Tibial nerve (tissue), 4 donors: ENCODE data around the gene GPR78. TPM values are rescaled to one million over a fixed set of nuclear protein-coding genes. Genes with fewer than 3 reads are reported as not detected.

Experiments
- DNase-seq, 2 donors: peaks; one replicate each; pipeline ENCODE4 v3.0.0-alpha.2; 2019; ENCODE audit warnings: low spot score in 2 of 2
- H3K27ac ChIP-seq, 4 donors: fragments of 200-600 bp; sonication (generic) in 3 of 4; one replicate each; pipeline ENCODE4 v1.5.1; 2017 to 2019; ENCODE audit warnings: mild to moderate bottlenecking in 1 of 4
- H3K27me3 ChIP-seq, 2 donors: fragments of 200-600 bp; sonication (generic) in 1 of 2; one replicate each; pipeline versions ENCODE4 v1.5.1 to v1.6.0; 2017 to 2019
- H3K36me3 ChIP-seq, 3 donors: fragments of 200-600 bp; sonication (generic); one replicate each; pipeline ENCODE4 v1.5.1; 2018 to 2019
- H3K4me1 ChIP-seq, 4 donors: fragments of 200-600 bp; sonication (generic) in 3 of 4; one replicate each; pipeline ENCODE4 v1.5.1; 2017 to 2019
- H3K4me3 ChIP-seq, 4 donors: fragments of 200-600 bp; sonication (generic) in 3 of 4; one replicate each; pipeline ENCODE4 v1.5.1; 2017 to 2019; ENCODE audit warnings: mild to moderate bottlenecking in 1 of 4, moderate library complexity in 1 of 4
- H3K9me3 ChIP-seq, 4 donors: fragments of 200-600 bp; sonication (generic) in 3 of 4; one replicate each; pipeline ENCODE4 v1.5.1; 2017 to 2019
- CTCF ChIP-seq, 5 experiments: fragments of 200-600 bp in 3 of 5; fragments of 450-650 bp in 2 of 5; sonication (generic) in 3 of 5; IDR thresholded peaks; one replicate each; pipeline ENCODE4 v1.5.1; 2016 to 2019; ENCODE audit warnings: antibody characterized with exemption in 5 of 5, mild to moderate bottlenecking in 3 of 5, moderate library complexity in 2 of 5
- EP300 ChIP-seq, 2 donors: sonication (generic); formaldehyde crosslinking; IDR thresholded peaks; one replicate each; pipeline ENCODE4 v1.6.1; 2017; ENCODE audit warnings: antibody characterized with exemption in 2 of 2, mild to moderate bottlenecking in 1 of 2
- POLR2A ChIP-seq, 2 donors: fragments of 450-650 bp; IDR thresholded peaks; one replicate each; pipeline ENCODE4 v1.6.1; 2017; ENCODE audit warnings: antibody characterized with exemption in 2 of 2, mild to moderate bottlenecking in 2 of 2, moderate library complexity in 2 of 2
- WGBS, 2 donors: methylation state at CpG; one replicate each; pipeline ENCODE4 v1.1.5; 2018; 5-methylcytosine and 5-hydroxymethylcytosine counted together
- total RNA-seq, 4 donors: library from RNA; depleted of rRNA; stranded (reverse); fragments of >200 nt; gene quantifications; one replicate each; pipeline ENCODE4 v1.1.0, GENCODE V29; 2016

GPR78 gene
- total RNA-seq, 4 donors from 2014 or later: not detected

GRCh38 chr4:8546766-8547107 lies 33.5 kb upstream of the GPR78 start:
- Histone ChIP-seq H3K27ac (no peak overlapping the region), H3K36me3 (no peaks in the 10 kb centered on the region), H3K9me3 (peaks cover 0 to 5% (median 0%) of the 10 kb centered on the region in 4 donors), H3K27me3 (no peaks in the 10 kb centered on the region), H3K4me1 (no peaks in the 10 kb centered on the region), H3K4me3 (no peak overlapping the region)
- no peak for DNase-seq
- TF ChIP-seq CTCF (IDR thresholded peaks at IDR 0.05) (no peak), POLR2A (IDR thresholded peaks at IDR 0.05) (no peak), EP300 (IDR thresholded peaks at IDR 0.05) (no peak)
- WGBS, 2 donors: 47 to 71% methylated on average over 8 of the region's 8 CpGs

GRCh38 chr4:8547108-8547911 lies 32.9 kb upstream of the GPR78 start:
- Histone ChIP-seq H3K36me3 (no peaks in the 10 kb centered on the region), H3K4me3 (no peak overlapping the region), H3K9me3 (peaks cover 0 to 5% (median 0%) of the 10 kb centered on the region in 4 donors), H3K27ac (no peak overlapping the region), H3K4me1 (no peaks in the 10 kb centered on the region), H3K27me3 (no peaks in the 10 kb centered on the region)
- WGBS, 2 donors: 62 to 67% methylated on average over 15 to 16 of the region's 16 CpGs
- DNase-seq: no peak
- TF ChIP-seq CTCF (IDR thresholded peaks at IDR 0.05) (peak in 1 of 5 experiments; percentile 29), POLR2A (IDR thresholded peaks at IDR 0.05) (no peak)

GRCh38 chr4:8547912-8548730 lies 32.1 kb upstream of the GPR78 start:
- H3K27ac ChIP-seq: no peak overlapping the region
- H3K4me1 ChIP-seq: no peaks in the 10 kb centered on the region
- TF ChIP-seq POLR2A (IDR thresholded peaks at IDR 0.05) (no peak), EP300 (IDR thresholded peaks at IDR 0.05) (no peak), CTCF (IDR thresholded peaks at IDR 0.05) (no peak)
- no peaks in the 10 kb centered on the region for H3K27me3 ChIP-seq
- H3K36me3 ChIP-seq: no peaks in the 10 kb centered on the region
- 71 to 75% methylated on average over 13 to 16 of the region's 16 CpGs for WGBS, 2 donors
- peaks cover 0 to 5% (median 0%) of the 10 kb centered on the region in 4 donors for H3K9me3 ChIP-seq
- no peak for DNase-seq
- no peak overlapping the region for H3K4me3 ChIP-seq

GRCh38 chr4:8548731-8549351 lies 31.4 kb upstream of the GPR78 start:
- WGBS, 2 donors: 79 to 86% methylated on average over 14 of the region's 14 CpGs
- Histone ChIP-seq H3K9me3 (peaks cover 0 to 5% (median 0%) of the 10 kb centered on the region in 4 donors), H3K27ac (no peak overlapping the region), H3K27me3 (no peaks in the 10 kb centered on the region), H3K36me3 (no peaks in the 10 kb centered on the region), H3K4me1 (no peaks in the 10 kb centered on the region), H3K4me3 (no peak overlapping the region)
- DNase-seq: no peak
- no peak for TF ChIP-seq POLR2A (IDR thresholded peaks at IDR 0.05)
- TF ChIP-seq EP300 (IDR thresholded peaks at IDR 0.05): no peak
- no peak for TF ChIP-seq CTCF (IDR thresholded peaks at IDR 0.05)
